Mesendoderm (in vitro differentiated cells): ENCODE data around the gene ARMC12.

Experiments
- DNase-seq: peaks from one replicate; pipeline ENCODE4 v3.0.0; 2013
- H2AK5ac ChIP-seq: 2 replicates; pipeline ENCODE4 v1.6.1; 2013; ENCODE audit warnings: low read length, inconsistent platforms
- H2BK120ac ChIP-seq: 2 replicates; pipeline ENCODE4 v1.6.1; 2013; ENCODE audit warnings: low read depth, mild to moderate bottlenecking, low read length, moderate library complexity, mixed read lengths
- H2BK15ac ChIP-seq: replicated peaks from 2 replicates; pipeline ENCODE4 v1.6.1; 2013; ENCODE audit warnings: low read depth, mild to moderate bottlenecking, moderate library complexity
- H2BK5ac ChIP-seq: 2 replicates; pipeline ENCODE4 v1.6.1; 2013; ENCODE audit warnings: low read length, inconsistent platforms
- H3K18ac ChIP-seq: 2 replicates; pipeline ENCODE4 v1.6.1; 2013; ENCODE audit warnings: mild to moderate bottlenecking, low read length, mixed read lengths
- H3K23ac ChIP-seq: one replicate; pipeline ENCODE4 v1.6.1; 2013; ENCODE audit warnings: low read length
- H3K27ac ChIP-seq: 2 replicates; pipeline ENCODE4 v1.5.1; 2013; ENCODE audit warnings: low read depth, mild to moderate bottlenecking, inconsistent platforms, low read length, moderate library complexity
- H3K27me3 ChIP-seq: 2 replicates; pipeline ENCODE4 v1.6.1; 2013; ENCODE audit warnings: low read length, control low read depth, mild to moderate bottlenecking, inconsistent platforms; ENCODE audit not compliant: insufficient read depth, poor library complexity
- H3K36me3 ChIP-seq: 2 replicates; pipeline ENCODE4 v1.6.1; 2013; ENCODE audit warnings: low read length, inconsistent platforms; ENCODE audit not compliant: control insufficient read depth, insufficient read depth
- H3K4ac ChIP-seq: one replicate; pipeline ENCODE4 v1.6.1; 2013; ENCODE audit warnings: low read depth, mild to moderate bottlenecking, low read length, moderate library complexity
- H3K4me1 ChIP-seq: 2 replicates; pipeline ENCODE4 v1.6.1; 2013; ENCODE audit warnings: low read depth, low read length, inconsistent platforms; ENCODE audit not compliant: control insufficient read depth
- H3K4me2 ChIP-seq: 2 replicates; pipeline ENCODE4 v1.6.1; 2013; ENCODE audit warnings: low read length
- H3K4me3 ChIP-seq: 2 replicates; pipeline ENCODE4 v1.5.1; 2013; ENCODE audit warnings: mild to moderate bottlenecking, low read length
- H3K56ac ChIP-seq: one replicate; pipeline ENCODE4 v1.6.1; 2013; ENCODE audit warnings: low read length
- H3K79me1 ChIP-seq: 2 replicates; pipeline ENCODE4 v1.6.1; 2013; ENCODE audit warnings: low read length, inconsistent platforms
- H3K79me2 ChIP-seq: 2 replicates; pipeline ENCODE4 v1.6.1; 2013; ENCODE audit warnings: mild to moderate bottlenecking, low read length; ENCODE audit not compliant: control insufficient read depth, insufficient read depth
- H3K9ac ChIP-seq: 2 replicates; pipeline ENCODE4 v1.6.1; 2013; ENCODE audit warnings: low read length, inconsistent platforms
- H4K5ac ChIP-seq: one replicate; pipeline ENCODE4 v1.6.1; 2013; ENCODE audit warnings: low read length
- H4K8ac ChIP-seq: one replicate; pipeline ENCODE4 v1.6.1; 2013; ENCODE audit warnings: low read depth, mild to moderate bottlenecking, control low read depth, low read length, moderate library complexity
- WGBS: extraction: QIAGEN DNeasy Blood & Tissue Kit; methylation state at CpG from one replicate; pipeline ENCODE4 v1.1.7; 2013; ENCODE audit warnings: low lambda C conversion rate, missing lambda C conversion rate; ENCODE audit not compliant: insufficient coverage; ENCODE audit errors: extremely low coverage; 5-methylcytosine and 5-hydroxymethylcytosine counted together

ARMC12 gene

DNA sequence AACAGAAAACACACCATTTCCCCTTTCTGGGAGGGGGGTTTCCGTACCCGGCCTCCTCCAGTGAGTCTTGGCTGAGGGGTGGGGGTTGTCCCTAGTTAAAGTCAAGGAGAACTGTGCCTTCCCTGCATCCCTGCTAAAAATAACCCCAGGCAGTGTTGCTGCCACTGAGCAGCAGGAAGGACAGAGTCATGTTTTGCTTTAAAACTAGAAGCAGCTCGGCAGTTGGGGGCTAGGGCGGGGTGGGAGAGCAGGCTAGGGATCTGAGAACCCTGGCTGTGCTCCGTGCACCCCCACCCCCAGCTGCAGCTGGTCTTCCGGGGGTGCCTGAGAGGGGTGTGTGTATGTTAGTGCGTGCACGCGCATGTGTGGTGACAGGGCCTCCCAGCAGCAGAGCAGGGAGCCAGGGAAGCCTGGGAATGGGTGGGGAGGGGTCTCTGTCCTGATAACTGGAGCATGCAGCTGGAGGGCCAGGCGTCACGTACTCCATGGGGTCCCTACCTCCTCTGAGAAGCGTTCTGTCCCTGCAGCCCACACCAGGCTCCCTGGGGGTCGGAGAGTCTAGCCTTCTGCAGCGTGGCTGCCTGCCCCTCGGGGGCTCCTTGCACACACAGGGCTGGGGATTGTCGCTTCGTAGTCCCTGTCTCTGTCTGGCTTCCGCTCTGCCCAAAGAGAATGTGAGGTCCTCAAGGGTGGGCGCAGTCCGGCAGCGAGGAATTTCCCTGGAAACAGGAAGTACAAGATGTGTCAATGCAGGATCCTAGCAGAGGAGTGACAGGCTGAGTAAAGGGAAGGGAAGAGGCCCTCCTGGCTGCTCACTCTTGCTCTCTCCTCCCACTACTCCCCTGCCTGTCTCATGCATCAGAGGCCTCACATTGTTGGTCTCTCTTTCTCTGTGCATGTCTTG, 16.8 kb upstream of the ARMC12 start:
- Histone ChIP-seq H3K79me2 (no peaks in the 10 kb centered on the region), H3K18ac (peak overlapping the region; percentile 8), H4K5ac (no peak overlapping the region), H2BK15ac (no peak overlapping the region), H3K79me1 (no peaks in the 10 kb centered on the region), H3K4ac (no peak overlapping the region), H3K4me1 (peaks cover 7% of the 10 kb centered on the region), H3K27me3 (no peaks in the 10 kb centered on the region), H3K9ac (peak overlapping the region; percentile 35), H3K4me3 (no peak overlapping the region), H2AK5ac (no peak overlapping the region), H3K36me3 (no peaks in the 10 kb centered on the region), H3K27ac (peak overlapping the region; percentile 55), H3K4me2 (no peak overlapping the region), H4K8ac (no peak overlapping the region), H2BK120ac (no peak overlapping the region), H2BK5ac (peak overlapping the region; percentile 48), H3K23ac (no peak overlapping the region), H3K56ac (peak overlapping the region; percentile 75)
- WGBS: no CpG with 5 or more reads among the region's 21 CpGs
- DNase-seq: peak; percentile 69

DNA sequence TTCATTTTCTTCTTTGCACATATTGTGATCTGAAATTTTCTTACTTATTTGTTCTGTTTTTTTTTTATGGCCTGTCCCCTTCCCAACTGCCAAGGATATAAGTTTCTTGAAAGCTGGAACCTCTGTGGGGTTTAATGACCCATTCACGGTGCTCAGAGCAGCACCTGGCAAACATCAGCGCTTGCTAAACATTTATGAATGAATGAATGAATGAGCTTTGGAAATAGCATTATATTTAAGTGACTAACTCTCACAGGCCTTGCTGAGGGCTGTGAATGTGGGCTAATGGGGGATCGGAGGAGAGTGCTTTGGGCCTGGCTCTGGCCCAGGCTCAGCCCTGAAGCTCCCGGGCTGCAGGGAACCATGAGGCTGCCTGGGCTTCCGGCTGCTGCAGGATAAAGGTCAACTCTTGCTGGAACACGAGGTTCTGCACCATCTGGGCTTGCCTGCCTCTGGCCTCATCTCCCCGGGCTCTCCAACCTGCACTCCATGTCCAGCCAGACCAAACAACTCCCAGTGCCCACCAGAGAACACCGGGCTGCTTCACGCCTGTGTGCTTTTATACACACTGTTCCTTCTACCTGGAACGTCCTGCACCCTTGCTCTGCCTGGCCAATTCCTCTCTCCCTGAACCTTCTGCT, 14.6 kb upstream of the ARMC12 start:
- no peak overlapping the region for H2AK5ac ChIP-seq
- no peak overlapping the region for H3K4me2 ChIP-seq
- no peaks in the 10 kb centered on the region for H3K27me3 ChIP-seq
- no peaks in the 10 kb centered on the region for H3K79me1 ChIP-seq
- H3K4me1 ChIP-seq: peaks cover 18% of the 10 kb centered on the region
- no peak overlapping the region for H3K27ac ChIP-seq
- H3K36me3 ChIP-seq: no peaks in the 10 kb centered on the region
- no peak overlapping the region for H3K56ac ChIP-seq
- no peak for DNase-seq
- H3K23ac ChIP-seq: no peak overlapping the region
- WGBS: no CpG with 5 or more reads among the region's 10 CpGs
- H3K79me2 ChIP-seq: no peaks in the 10 kb centered on the region
- H3K18ac ChIP-seq: no peak overlapping the region
- H2BK120ac ChIP-seq: no peak overlapping the region
- H3K4ac ChIP-seq: no peak overlapping the region
- H2BK15ac ChIP-seq: no peak overlapping the region
- no peak overlapping the region for H3K4me3 ChIP-seq
- H4K8ac ChIP-seq: no peak overlapping the region
- H4K5ac ChIP-seq: no peak overlapping the region
- no peak overlapping the region for H2BK5ac ChIP-seq
- H3K9ac ChIP-seq: no peak overlapping the region

DNA sequence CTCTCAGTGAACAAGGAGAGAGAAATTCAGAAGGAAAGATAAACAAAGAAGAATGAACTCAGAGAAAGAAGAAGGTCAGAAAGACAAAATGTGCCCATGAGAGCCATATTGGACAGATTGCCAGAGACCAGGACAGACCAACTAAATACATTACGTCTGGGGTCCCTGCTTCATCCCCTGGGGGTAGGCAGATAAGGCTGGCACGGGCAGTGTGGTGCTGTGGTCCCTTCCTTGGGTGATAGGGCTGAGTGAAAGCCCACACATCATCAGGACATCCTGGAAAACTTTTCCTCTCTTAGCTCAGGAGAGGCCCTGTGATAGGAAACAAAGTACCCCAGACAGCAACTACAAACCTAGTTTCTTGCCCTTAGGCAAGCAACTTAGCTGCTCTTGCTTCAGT, 13.2 kb upstream of the ARMC12 start:
- H3K4me1 ChIP-seq: peaks cover 20% of the 10 kb centered on the region
- no peak overlapping the region for H3K4me3 ChIP-seq
- no peak overlapping the region for H2BK15ac ChIP-seq
- H2AK5ac ChIP-seq: no peak overlapping the region
- WGBS: no CpG with 5 or more reads among the region's 2 CpGs
- no peak overlapping the region for H3K23ac ChIP-seq
- H3K27me3 ChIP-seq: no peaks in the 10 kb centered on the region
- H3K4ac ChIP-seq: no peak overlapping the region
- no peak overlapping the region for H3K56ac ChIP-seq
- no peak overlapping the region for H4K8ac ChIP-seq
- no peak overlapping the region for H4K5ac ChIP-seq
- H3K18ac ChIP-seq: no peak overlapping the region
- H3K36me3 ChIP-seq: no peaks in the 10 kb centered on the region
- H3K9ac ChIP-seq: no peak overlapping the region
- H3K79me2 ChIP-seq: no peaks in the 10 kb centered on the region
- H3K27ac ChIP-seq: no peak overlapping the region
- H3K4me2 ChIP-seq: no peak overlapping the region
- DNase-seq: no peak
- H2BK120ac ChIP-seq: no peak overlapping the region
- no peaks in the 10 kb centered on the region for H3K79me1 ChIP-seq
- H2BK5ac ChIP-seq: no peak overlapping the region

DNA sequence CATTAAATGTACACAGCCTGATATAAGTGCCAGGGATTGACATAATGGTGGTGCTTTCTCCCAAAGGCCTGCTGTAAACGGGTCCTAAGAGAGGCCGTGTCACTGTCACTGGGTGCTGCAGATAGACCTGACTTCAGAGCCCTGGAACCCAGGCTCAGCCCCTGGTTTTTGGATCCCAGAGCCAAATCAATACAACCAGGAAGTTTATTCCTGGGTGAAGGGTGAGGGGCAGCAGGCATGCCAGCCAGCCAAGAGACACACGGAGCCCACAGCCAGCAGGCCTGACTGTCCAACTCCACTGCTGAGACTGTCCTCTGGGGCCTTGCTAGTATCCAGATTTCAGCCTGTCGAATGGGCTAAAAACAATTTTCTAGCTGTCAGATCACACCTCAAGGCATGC, 12.8 kb upstream of the ARMC12 start:
- no peak overlapping the region for H3K4me3 ChIP-seq
- no peaks in the 10 kb centered on the region for H3K79me1 ChIP-seq
- H3K4me2 ChIP-seq: no peak overlapping the region
- H2BK5ac ChIP-seq: no peak overlapping the region
- no CpG with 5 or more reads among the region's 4 CpGs for WGBS
- DNase-seq: no peak
- no peak overlapping the region for H3K27ac ChIP-seq
- H3K23ac ChIP-seq: no peak overlapping the region
- peaks cover 20% of the 10 kb centered on the region for H3K4me1 ChIP-seq
- no peak overlapping the region for H3K18ac ChIP-seq
- peak overlapping the region; percentile 17 for H3K56ac ChIP-seq
- no peaks in the 10 kb centered on the region for H3K36me3 ChIP-seq
- H4K5ac ChIP-seq: no peak overlapping the region
- H3K79me2 ChIP-seq: no peaks in the 10 kb centered on the region
- H2BK15ac ChIP-seq: no peak overlapping the region
- no peak overlapping the region for H2BK120ac ChIP-seq
- H2AK5ac ChIP-seq: no peak overlapping the region
- H4K8ac ChIP-seq: no peak overlapping the region
- H3K9ac ChIP-seq: no peak overlapping the region
- no peak overlapping the region for H3K4ac ChIP-seq
- no peaks in the 10 kb centered on the region for H3K27me3 ChIP-seq

DNA sequence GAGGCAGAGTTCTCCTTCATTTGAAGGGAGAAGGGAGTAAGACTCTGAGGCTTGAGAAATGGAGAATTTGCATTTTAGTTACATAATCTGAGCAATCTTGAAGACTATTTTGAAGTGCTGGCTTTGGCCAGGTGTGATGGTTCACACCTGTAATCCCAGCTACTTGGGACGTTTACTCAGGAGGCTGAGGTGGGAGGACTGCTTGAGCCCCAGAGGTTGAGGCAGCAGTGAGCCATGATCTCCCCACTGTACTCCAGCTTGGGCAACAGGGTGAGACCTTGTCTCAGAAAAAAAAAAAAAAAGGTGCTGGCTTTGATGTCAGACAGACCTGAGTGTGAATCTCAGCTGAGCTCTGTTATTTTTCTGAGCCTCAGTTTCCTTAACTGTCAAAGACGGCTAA, 12.4 kb upstream of the ARMC12 start:
- H3K23ac ChIP-seq: no peak overlapping the region
- DNase-seq: no peak
- no peak overlapping the region for H3K4me2 ChIP-seq
- H3K27me3 ChIP-seq: no peaks in the 10 kb centered on the region
- no peak overlapping the region for H2BK5ac ChIP-seq
- H4K5ac ChIP-seq: no peak overlapping the region
- no peak overlapping the region for H3K27ac ChIP-seq
- H3K36me3 ChIP-seq: no peaks in the 10 kb centered on the region
- H2AK5ac ChIP-seq: no peak overlapping the region
- H3K79me2 ChIP-seq: no peaks in the 10 kb centered on the region
- H3K4ac ChIP-seq: no peak overlapping the region
- H3K9ac ChIP-seq: no peak overlapping the region
- H3K79me1 ChIP-seq: no peaks in the 10 kb centered on the region
- no peak overlapping the region for H3K56ac ChIP-seq
- no CpG with 5 or more reads among the region's 2 CpGs for WGBS
- no peak overlapping the region for H3K18ac ChIP-seq
- peaks cover 20% of the 10 kb centered on the region for H3K4me1 ChIP-seq
- no peak overlapping the region for H2BK120ac ChIP-seq
- no peak overlapping the region for H2BK15ac ChIP-seq
- H3K4me3 ChIP-seq: no peak overlapping the region
- H4K8ac ChIP-seq: no peak overlapping the region
